SK-N-SH treated with all-trans-retinoic acid at 6 μM for 48 hours (cell line): ENCODE measurements around the gene MTUS2.

Source experiments
- ATAC-seq: fragments of 200-7000 bp; cut with Tn5 transposase; 3 replicates; pipeline ENCODE4 v1.9.1; 2020; ENCODE audit warnings: mild to moderate bottlenecking, moderate library complexity
- ARNTL ChIP-seq: fragments of 450-650 bp; formaldehyde crosslinking; IDR thresholded peaks from 2 replicates; pipeline ENCODE4 v1.5.0; 2020; ENCODE audit warnings: low read depth, mild to moderate bottlenecking, moderate library complexity, borderline replicate concordance
- BACH2 ChIP-seq: fragments of 250-450 bp; sonication (Bioruptor Pico); IDR thresholded peaks from 2 replicates; pipeline ENCODE4 v1.9.0; 2021; ENCODE audit warnings: mild to moderate bottlenecking, borderline replicate concordance
- CSDC2 ChIP-seq: fragments of 250-450 bp; sonication (Bioruptor Pico); IDR thresholded peaks from 2 replicates; pipeline ENCODE4 v1.5.0; 2020; ENCODE audit warnings: mild to moderate bottlenecking, moderate library complexity
- ESRRG ChIP-seq: fragments of 250-450 bp; sonication (Bioruptor Pico); IDR thresholded peaks from 2 replicates; pipeline ENCODE4 v1.6.1; 2021; ENCODE audit warnings: mild to moderate bottlenecking
- GLIS3 ChIP-seq: fragments of 250-450 bp; sonication (Bioruptor Pico); IDR thresholded peaks from 2 replicates; pipeline ENCODE4 v1.5.0; 2020; ENCODE audit warnings: mild to moderate bottlenecking, moderate library complexity
- ISL1 ChIP-seq: fragments of 250-450 bp; sonication (Bioruptor Pico); IDR thresholded peaks from 2 replicates; pipeline ENCODE4 v2.1.2; 2022; ENCODE audit warnings: mild to moderate bottlenecking, moderate library complexity
- OSR1 ChIP-seq: fragments of 250-450 bp; sonication (Bioruptor Pico); IDR thresholded peaks from 2 replicates; pipeline ENCODE4 v1.8.0; 2022; ENCODE audit warnings: moderate library complexity, mild to moderate bottlenecking, inconsistent platforms
- PPARA ChIP-seq: fragments of 250-450 bp; sonication (Bioruptor Pico); IDR thresholded peaks from 2 replicates; pipeline ENCODE4 v1.5.0; 2020; ENCODE audit warnings: mild to moderate bottlenecking, borderline replicate concordance
- RARB ChIP-seq: fragments of 250-450 bp; sonication (Bioruptor Pico); IDR thresholded peaks from 2 replicates; pipeline ENCODE4 v1.8.0; 2021; ENCODE audit warnings: mild to moderate bottlenecking, moderate library complexity
- SNAI2 ChIP-seq: fragments of 250-450 bp; sonication (Bioruptor Pico); IDR thresholded peaks from 2 replicates; pipeline ENCODE4 v1.5.0; 2020; ENCODE audit warnings: mild to moderate bottlenecking, moderate library complexity
- TCF4 ChIP-seq: fragments of 250-450 bp; sonication (Bioruptor Pico); IDR thresholded peaks from 2 replicates; pipeline ENCODE4 v1.8.0; 2021; ENCODE audit warnings: mild to moderate bottlenecking, moderate library complexity, borderline replicate concordance
- ZC3H10 ChIP-seq: fragments of 250-450 bp; sonication (Bioruptor Pico); IDR thresholded peaks from 2 replicates; pipeline ENCODE4 v1.5.1; 2021; ENCODE audit warnings: mild to moderate bottlenecking, moderate library complexity
- ZFP3 ChIP-seq: fragments of 250-450 bp; sonication (Bioruptor Pico); IDR thresholded peaks from 2 replicates; pipeline ENCODE4 v1.5.0; 2020; ENCODE audit warnings: mild to moderate bottlenecking, moderate library complexity
- ZFP30 ChIP-seq: fragments of 450-650 bp; formaldehyde crosslinking; IDR thresholded peaks from 2 replicates; pipeline ENCODE4 v1.5.0; 2022; ENCODE audit warnings: mild to moderate bottlenecking, moderate library complexity
- ZNF565 ChIP-seq: fragments of 450-650 bp; formaldehyde crosslinking; conservative IDR thresholded peaks from 2 replicates; pipeline ENCODE4 v1.5.0; 2020; ENCODE audit warnings: low read depth, mild to moderate bottlenecking, moderate library complexity
- ZNF8 ChIP-seq: fragments of 450-650 bp; formaldehyde crosslinking; IDR thresholded peaks from 2 replicates; pipeline ENCODE4 v1.5.0; 2020; ENCODE audit warnings: mild to moderate bottlenecking, moderate library complexity
- TF ChIP-seq, protein P1 (sequence below): fragments of 250-450 bp; sonication (Bioruptor Pico); IDR thresholded peaks from 2 replicates; pipeline ENCODE4 v1.5.1; 2020; ENCODE audit warnings: low read depth, mild to moderate bottlenecking, moderate library complexity
- TF ChIP-seq, protein P2 (sequence below): fragments of 250-450 bp; sonication (Bioruptor Pico); IDR thresholded peaks from 2 replicates; pipeline ENCODE4 v1.5.1; 2021; ENCODE audit warnings: mild to moderate bottlenecking, moderate library complexity
- TF ChIP-seq, protein P3 (sequence below): fragments of 250-450 bp; sonication (Bioruptor Pico); IDR thresholded peaks from 2 replicates; pipeline ENCODE4 v1.8.0; 2020; ENCODE audit warnings: mild to moderate bottlenecking, moderate library complexity, borderline replicate concordance
- TF ChIP-seq, protein P4 (sequence below): fragments of 250-450 bp; sonication (Bioruptor Pico); IDR thresholded peaks from 2 replicates; pipeline ENCODE4 v1.8.0; 2021; ENCODE audit warnings: low read depth, mild to moderate bottlenecking, moderate library complexity, borderline replicate concordance

Gene MTUS2

DNA sequence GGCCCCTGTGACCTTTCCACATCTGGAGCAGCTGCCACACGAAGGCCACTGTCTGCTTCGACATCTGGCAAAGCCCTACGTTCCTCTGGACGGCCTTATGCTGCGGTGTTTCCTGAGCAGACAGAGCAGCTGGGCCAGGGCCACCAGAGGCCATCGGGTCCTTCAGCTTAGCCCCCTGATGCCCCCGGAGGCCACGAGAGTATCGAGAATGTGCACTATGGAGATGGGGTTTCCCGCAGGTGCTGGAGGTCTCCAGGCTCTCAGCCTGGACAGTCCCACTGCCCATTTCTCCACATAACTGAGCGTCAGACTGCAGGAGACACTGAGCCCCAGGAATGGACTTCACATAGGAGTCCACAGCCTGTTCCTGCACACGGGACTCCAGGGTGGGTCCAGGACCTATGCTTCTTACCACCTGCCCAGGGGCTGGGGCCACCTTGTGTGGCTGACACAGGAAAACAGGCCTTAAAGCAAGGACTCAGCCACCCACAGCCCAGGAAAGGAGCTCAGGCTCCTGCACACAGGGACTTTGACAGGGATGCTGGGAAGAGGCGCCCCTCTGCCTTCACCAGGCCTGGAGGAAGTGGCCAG, 694.7 kb downstream of the MTUS2 start (continued):
- TF ChIP-seq OSR1 (CRISPR knock-in tag) (no peak), CSDC2 (CRISPR knock-in tag) (no peak)

DNA sequence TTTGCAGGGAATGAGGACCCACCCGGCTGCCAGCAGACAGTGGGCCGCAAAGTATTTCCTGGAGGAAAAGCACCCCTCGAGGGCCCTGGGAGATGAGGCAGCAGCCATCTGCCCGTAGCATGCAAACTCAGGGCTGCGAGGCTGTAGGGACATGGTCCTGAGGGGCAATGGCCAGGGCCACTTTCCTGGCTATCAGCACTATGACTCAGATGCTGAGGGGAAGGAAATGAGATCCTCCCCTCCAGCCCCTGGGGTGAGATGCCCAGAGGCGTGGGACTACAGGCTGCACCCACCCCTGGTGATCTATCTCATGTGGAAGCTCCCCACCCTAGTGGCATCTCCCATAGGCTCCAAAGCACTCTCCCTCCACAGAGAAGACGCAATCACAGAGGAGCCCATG, 695.2 kb downstream of the MTUS2 start:
- no peak for ATAC-seq
- TF ChIP-seq TCF4 (no peak), ESRRG (CRISPR knock-in tag) (no peak), ISL1 (CRISPR knock-in tag) (no peak)
- TF ChIP-seq, protein P1, sequence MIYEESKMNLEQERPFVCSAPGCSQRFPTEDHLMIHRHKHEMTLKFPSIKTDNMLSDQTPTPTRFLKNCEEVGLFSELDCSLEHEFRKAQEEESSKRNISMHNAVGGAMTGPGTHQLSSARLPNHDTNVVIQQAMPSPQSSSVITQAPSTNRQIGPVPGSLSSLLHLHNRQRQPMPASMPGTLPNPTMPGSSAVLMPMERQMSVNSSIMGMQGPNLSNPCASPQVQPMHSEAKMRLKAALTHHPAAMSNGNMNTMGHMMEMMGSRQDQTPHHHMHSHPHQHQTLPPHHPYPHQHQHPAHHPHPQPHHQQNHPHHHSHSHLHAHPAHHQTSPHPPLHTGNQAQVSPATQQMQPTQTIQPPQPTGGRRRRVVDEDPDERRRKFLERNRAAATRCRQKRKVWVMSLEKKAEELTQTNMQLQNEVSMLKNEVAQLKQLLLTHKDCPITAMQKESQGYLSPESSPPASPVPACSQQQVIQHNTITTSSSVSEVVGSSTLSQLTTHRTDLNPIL (CRISPR knock-in tag) = no peak
- TF ChIP-seq, protein P2, sequence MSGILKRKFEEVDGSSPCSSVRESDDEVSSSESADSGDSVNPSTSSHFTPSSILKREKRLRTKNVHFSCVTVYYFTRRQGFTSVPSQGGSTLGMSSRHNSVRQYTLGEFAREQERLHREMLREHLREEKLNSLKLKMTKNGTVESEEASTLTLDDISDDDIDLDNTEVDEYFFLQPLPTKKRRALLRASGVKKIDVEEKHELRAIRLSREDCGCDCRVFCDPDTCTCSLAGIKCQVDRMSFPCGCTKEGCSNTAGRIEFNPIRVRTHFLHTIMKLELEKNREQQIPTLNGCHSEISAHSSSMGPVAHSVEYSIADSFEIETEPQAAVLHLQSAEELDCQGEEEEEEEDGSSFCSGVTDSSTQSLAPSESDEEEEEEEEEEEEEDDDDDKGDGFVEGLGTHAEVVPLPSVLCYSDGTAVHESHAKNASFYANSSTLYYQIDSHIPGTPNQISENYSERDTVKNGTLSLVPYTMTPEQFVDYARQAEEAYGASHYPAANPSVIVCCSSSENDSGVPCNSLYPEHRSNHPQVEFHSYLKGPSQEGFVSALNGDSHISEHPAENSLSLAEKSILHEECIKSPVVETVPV (CRISPR knock-in tag) = no peak
- TF ChIP-seq, protein P3, sequence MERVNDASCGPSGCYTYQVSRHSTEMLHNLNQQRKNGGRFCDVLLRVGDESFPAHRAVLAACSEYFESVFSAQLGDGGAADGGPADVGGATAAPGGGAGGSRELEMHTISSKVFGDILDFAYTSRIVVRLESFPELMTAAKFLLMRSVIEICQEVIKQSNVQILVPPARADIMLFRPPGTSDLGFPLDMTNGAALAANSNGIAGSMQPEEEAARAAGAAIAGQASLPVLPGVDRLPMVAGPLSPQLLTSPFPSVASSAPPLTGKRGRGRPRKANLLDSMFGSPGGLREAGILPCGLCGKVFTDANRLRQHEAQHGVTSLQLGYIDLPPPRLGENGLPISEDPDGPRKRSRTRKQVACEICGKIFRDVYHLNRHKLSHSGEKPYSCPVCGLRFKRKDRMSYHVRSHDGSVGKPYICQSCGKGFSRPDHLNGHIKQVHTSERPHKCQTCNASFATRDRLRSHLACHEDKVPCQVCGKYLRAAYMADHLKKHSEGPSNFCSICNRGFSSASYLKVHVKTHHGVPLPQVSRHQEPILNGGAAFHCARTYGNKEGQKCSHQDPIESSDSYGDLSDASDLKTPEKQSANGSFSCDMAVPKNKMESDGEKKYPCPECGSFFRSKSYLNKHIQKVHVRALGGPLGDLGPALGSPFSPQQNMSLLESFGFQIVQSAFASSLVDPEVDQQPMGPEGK (CRISPR knock-in tag) = no peak

DNA sequence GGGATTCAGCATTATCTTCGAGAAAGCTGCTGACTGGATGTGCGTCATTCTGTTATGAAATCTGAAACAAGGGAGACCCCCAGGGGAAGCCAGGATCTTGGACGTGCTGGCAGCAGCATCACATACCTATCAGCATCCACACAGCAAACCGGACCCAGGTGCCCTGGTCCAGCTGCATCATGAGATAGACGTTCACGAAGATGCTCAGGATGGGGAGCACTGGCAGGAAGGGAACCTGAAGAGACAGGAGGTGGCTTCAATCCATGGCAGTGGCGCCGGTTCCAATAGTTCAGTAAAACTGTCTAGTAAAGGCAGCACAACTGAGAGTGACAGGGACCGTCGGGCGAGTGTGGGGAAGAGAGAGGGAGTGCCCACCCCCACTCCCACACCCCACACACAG, 695.9 kb downstream of the MTUS2 start:
- no peak for ATAC-seq
- TF ChIP-seq, protein P4, sequence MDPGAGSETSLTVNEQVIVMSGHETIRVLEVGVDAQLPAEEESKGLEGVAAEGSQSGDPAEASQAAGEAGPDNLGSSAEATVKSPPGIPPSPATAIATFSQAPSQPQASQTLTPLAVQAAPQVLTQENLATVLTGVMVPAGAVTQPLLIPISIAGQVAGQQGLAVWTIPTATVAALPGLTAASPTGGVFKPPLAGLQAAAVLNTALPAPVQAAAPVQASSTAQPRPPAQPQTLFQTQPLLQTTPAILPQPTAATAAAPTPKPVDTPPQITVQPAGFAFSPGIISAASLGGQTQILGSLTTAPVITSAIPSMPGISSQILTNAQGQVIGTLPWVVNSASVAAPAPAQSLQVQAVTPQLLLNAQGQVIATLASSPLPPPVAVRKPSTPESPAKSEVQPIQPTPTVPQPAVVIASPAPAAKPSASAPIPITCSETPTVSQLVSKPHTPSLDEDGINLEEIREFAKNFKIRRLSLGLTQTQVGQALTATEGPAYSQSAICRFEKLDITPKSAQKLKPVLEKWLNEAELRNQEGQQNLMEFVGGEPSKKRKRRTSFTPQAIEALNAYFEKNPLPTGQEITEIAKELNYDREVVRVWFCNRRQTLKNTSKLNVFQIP = no peak
- TF ChIP-seq SNAI2 = no peak
- TF ChIP-seq BACH2 (CRISPR knock-in tag) = no peak
- TF ChIP-seq ZNF8 (CRISPR knock-in tag) = no peak
- no peak for TF ChIP-seq ZC3H10 (CRISPR knock-in tag)
- no peak for TF ChIP-seq ZNF565 (CRISPR knock-in tag)
- no peak for TF ChIP-seq ARNTL (CRISPR knock-in tag)
- TF ChIP-seq TCF4 = no peak
- no peak for TF ChIP-seq ESRRG (CRISPR knock-in tag)
- TF ChIP-seq PPARA (CRISPR knock-in tag) = no peak
- no peak for TF ChIP-seq GLIS3 (CRISPR knock-in tag)
- no peak for TF ChIP-seq ZFP30
- TF ChIP-seq, protein P2 (CRISPR knock-in tag) = no peak
- TF ChIP-seq ZFP3 (CRISPR knock-in tag) = no peak
- TF ChIP-seq, protein P1 (CRISPR knock-in tag) = no peak

DNA sequence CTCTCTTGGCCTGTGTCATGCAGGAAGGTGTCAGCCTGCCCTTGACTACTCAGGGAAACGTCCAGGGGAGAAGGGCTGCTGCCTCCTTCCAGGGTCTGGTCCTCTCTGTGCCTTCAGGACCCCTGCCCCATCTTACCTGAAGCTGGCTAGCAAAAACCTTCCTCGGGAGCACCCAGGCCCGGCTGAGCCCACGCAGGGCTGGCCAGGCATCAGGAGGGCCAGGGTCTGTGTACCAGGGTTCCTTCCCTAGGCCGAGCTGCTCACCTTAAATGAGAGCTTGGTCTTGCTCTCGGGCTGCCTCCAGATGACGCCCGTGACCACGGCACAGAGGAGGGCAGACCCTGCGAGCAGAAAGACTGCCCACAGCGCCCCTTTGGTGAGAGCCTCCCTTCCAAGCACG, 696.7 kb downstream of the MTUS2 start:
- TF ChIP-seq ZFP30 (no peak), ZNF8 (CRISPR knock-in tag) (no peak), ZC3H10 (CRISPR knock-in tag) (no peak), RARB (CRISPR knock-in tag) (no peak), BACH2 (CRISPR knock-in tag) (no peak)
- TF ChIP-seq, protein P3 (CRISPR knock-in tag) = no peak
- no peak for ATAC-seq
